ENCODE data around the gene ALK.

The ALK gene

GRCh38 chr2:29143657-29144056, 777.7 kb downstream of the ALK start:
- Mint-ChIP-seq H3K36me3 (peaks cover 69% of the 10 kb centered on the region), H3K27ac (no peak overlapping the region), H3K4me3 (no peak overlapping the region), H3K9me3 (no peaks in the 10 kb centered on the region), H3K4me1 (peaks cover 33% of the 10 kb centered on the region)
- ATAC-seq (no peak), DNase-seq (ENCODE audit: low spot score in 2 of 2) (no peak)

Data from stimulated activated effector memory CD8-positive, alpha-beta T cell treated with anti-CD3 and anti-CD28 coated beads, Interleukin-12 subunit alpha, Interleukin-12 subunit beta, amount 100 ng/mL, for 72 hours (primary cell).